Endothelial cell of umbilical vein (primary cell): ENCODE results near the gene ABLIM1. TPM values are rescaled to one million over a fixed set of nuclear protein-coding genes. Genes with fewer than 3 reads are reported as not detected.
A peak's percentile ranks its signal among the peaks of the same experiment; 100 is the strongest.

Source experiments
- BruUV-seq: library from RNA; stranded (reverse); fragments of 400-500 nt; replicated peaks from 2 replicates; lab custom pipeline; 2021; lab: Mats Ljungman, UMichigan
- CTCF ChIA-PET: fragments of 300-600, 350-600 bp; sonication (Branson Sonifier 250); formaldehyde crosslinking; loops from one replicate; lab custom pipeline; 2021; ENCODE audit warnings: antibody characterized with exemption, inconsistent platforms; lab: Charles Lee
- POLR2A ChIA-PET: fragments of 300-600, 350-600 bp; sonication (Branson Sonifier 250); formaldehyde crosslinking; loops from one replicate; lab custom pipeline; 2021; ENCODE audit warnings: antibody characterized with exemption, inconsistent platforms; lab: Charles Lee
- DNase-seq: peaks from one replicate; pipeline ENCODE4 v3.0.0-alpha.2; 2011; ENCODE audit warnings: low read depth, low spot score
- FAIRE-seq: peaks from 2 replicates; lab custom pipeline; 2011; peaks lifted over from hg19 to GRCh38; lab: Jason Lieb, UNC
- H2AFZ ChIP-seq: 2 replicates; pipeline ENCODE4 v1.6.0; 2012; ENCODE audit warnings: low read depth, low read length, control low read depth, inconsistent platforms
- H3K27ac ChIP-seq: 2 replicates; pipeline ENCODE4 v1.5.1; 2011; ENCODE audit warnings: low read depth, mild to moderate bottlenecking, control low read depth, low read length, moderate library complexity; ENCODE audit not compliant: insufficient read depth
- H3K27me3 ChIP-seq, 2 experiments: 2 replicates each; pipeline versions ENCODE4 v1.6.0 to v1.6.1; 2011; ENCODE audit warnings: low read length in 2 of 2, mixed read lengths in 1 of 2; ENCODE audit not compliant: control insufficient read depth in 2 of 2, insufficient read depth in 2 of 2
- H3K36me3 ChIP-seq, 2 experiments: 2 replicates in 1 of 2; 3 replicates in 1 of 2; pipeline ENCODE4 v1.5.1; 2011; ENCODE audit warnings: low read length in 2 of 2, mild to moderate bottlenecking in 1 of 2, moderate library complexity in 1 of 2; ENCODE audit not compliant: control insufficient read depth in 2 of 2, insufficient read depth in 2 of 2; ENCODE audit errors: extremely low read depth in 1 of 2
- H3K4me1 ChIP-seq: 3 replicates; pipeline ENCODE4 v1.5.1; 2011; ENCODE audit warnings: mild to moderate bottlenecking, low read length; ENCODE audit not compliant: control insufficient read depth, insufficient read depth; ENCODE audit errors: extremely low read depth
- H3K4me2 ChIP-seq: 2 replicates; pipeline ENCODE4 v1.6.1; 2011; ENCODE audit warnings: low read length, control low read depth, mixed read lengths; ENCODE audit not compliant: insufficient read depth
- H3K4me3 ChIP-seq, 3 experiments: fragments of 200-600 bp in 1 of 3; sonication (generic), shearing (Covaris generic) in 1 of 3; replicated peaks in 1 of 3; 2 replicates each; pipeline ENCODE4 v1.5.1; 2011 to 2016; ENCODE audit warnings: control low read depth in 3 of 3, low read length in 3 of 3, mild to moderate bottlenecking in 2 of 3, inconsistent platforms in 1 of 3, low read depth in 1 of 3, moderate library complexity in 1 of 3; ENCODE audit not compliant: insufficient read depth in 1 of 3
- H3K79me2 ChIP-seq: 2 replicates; pipeline ENCODE4 v1.6.0; 2012; ENCODE audit warnings: low read length, inconsistent platforms; ENCODE audit not compliant: control insufficient read depth, insufficient read depth
- H3K9ac ChIP-seq: replicated peaks from 2 replicates; pipeline ENCODE3; 2011; ENCODE audit warnings: low read length, control low read depth; ENCODE audit not compliant: insufficient read depth; ENCODE audit errors: extremely low read depth
- H3K9me1 ChIP-seq: replicated peaks from 3 replicates; pipeline ENCODE4 v1.6.0; 2011; ENCODE audit warnings: mild to moderate bottlenecking, low read length; ENCODE audit not compliant: control insufficient read depth, insufficient read depth; ENCODE audit errors: extremely low read depth
- H3K9me3 ChIP-seq: replicated peaks from 2 replicates; pipeline ENCODE4 v1.5.1; 2012; ENCODE audit warnings: low read length, inconsistent platforms; ENCODE audit not compliant: control insufficient read depth, insufficient read depth
- H4K20me1 ChIP-seq: replicated peaks from 2 replicates; pipeline ENCODE3; 2011; ENCODE audit warnings: mild to moderate bottlenecking, low read length; ENCODE audit not compliant: control insufficient read depth, insufficient read depth; ENCODE audit errors: extremely low read depth
- EZH2 ChIP-seq: IDR thresholded peaks from 2 replicates; pipeline ENCODE4 v1.6.1; 2012; ENCODE audit warnings: borderline replicate concordance, low read depth, mild to moderate bottlenecking, moderate library complexity, low read length, inconsistent platforms; ENCODE audit not compliant: severe bottlenecking
- FOS ChIP-seq: IDR thresholded peaks from 2 replicates; pipeline ENCODE4 v1.6.1; 2011; ENCODE audit warnings: mild to moderate bottlenecking, low read length, moderate library complexity, borderline replicate concordance; ENCODE audit not compliant: insufficient read depth
- GATA2 ChIP-seq: IDR thresholded peaks from 2 replicates; pipeline ENCODE4 v1.7.0; 2011; ENCODE audit warnings: low read depth, mild to moderate bottlenecking, moderate library complexity, mixed read lengths, low read length; ENCODE audit not compliant: insufficient read length, insufficient read depth
- JUN ChIP-seq: IDR thresholded peaks from 2 replicates; pipeline ENCODE4 v1.6.1; 2011; ENCODE audit warnings: borderline replicate concordance, low read depth; ENCODE audit not compliant: insufficient read length, insufficient read depth
- MYC ChIP-seq: IDR thresholded peaks from one replicate; pipeline ENCODE4 v1.6.1; 2011; ENCODE audit warnings: mild to moderate bottlenecking, low read depth, low read length
- POLR2A ChIP-seq: IDR thresholded peaks from 2 replicates; pipeline ENCODE4 v1.6.1; 2012; ENCODE audit warnings: low read depth, mild to moderate bottlenecking, control low read depth, low read length
- POLR2AphosphoS5 ChIP-seq: IDR thresholded peaks from 2 replicates; pipeline ENCODE4 v1.6.1; 2012; ENCODE audit warnings: low read depth, mild to moderate bottlenecking, control low read depth, low read length, moderate library complexity; ENCODE audit not compliant: insufficient read depth
- dilution Hi-C: fragments of 300-500 bp; cut with MboI; formaldehyde crosslinking; loops from one replicate; pipeline ENCODE4 v1.15.0; 2019; ENCODE audit warnings: low sequenced_read_pairs; ENCODE audit not compliant: extremely low pct_ligation_motif_present
- intact Hi-C: fragments of 100-400 bp; cut with micrococcal nuclease; formaldehyde crosslinking; loops from one replicate; pipeline ENCODE4 v1.10.0; 2022
- polyA plus RNA-seq, 4 experiments: library from polyadenylated mRNA; depleted of rRNA in 3 of 4; stranded (reverse) in 3 of 4; unstranded in 1 of 4; fragments of >200 nt; gene quantifications; 2 replicates each; pipeline versions ENCODE4 v1.2.1 to v1.2.3, GENCODE V29; 2011 to 2012; ENCODE audit warnings: missing spikeins in 1 of 4
- total RNA-seq: library from RNA; stranded (reverse); gene quantifications from 2 replicates; pipeline ENCODE4 v1.2.3, GENCODE V29; 2021
- TF ChIP-seq, protein P1 (sequence below): IDR thresholded peaks from 2 replicates; pipeline ENCODE4 v1.6.1; 2011; ENCODE audit not compliant: insufficient read depth, insufficient read length
- TF ChIP-seq, protein P2 (sequence below), 2 donors: IDR thresholded peaks; 1 replicate in 1 of 2; 2 replicates in 1 of 2; pipeline ENCODE4 v1.5.1; 2011; ENCODE audit warnings: low read length in 2 of 2, mild to moderate bottlenecking in 2 of 2, moderate library complexity in 2 of 2, control low read depth in 1 of 2, inconsistent platforms in 1 of 2, low read depth in 1 of 2; ENCODE audit not compliant: insufficient read depth in 1 of 2; ENCODE audit errors: extremely low read depth in 1 of 2

ABLIM1 gene
- total and polyA plus RNA-seq, 2 donors (not counting 3 experiments of a cell fraction or from before 2014, with no cell fraction given): 128 to 235 TPM

DNA sequence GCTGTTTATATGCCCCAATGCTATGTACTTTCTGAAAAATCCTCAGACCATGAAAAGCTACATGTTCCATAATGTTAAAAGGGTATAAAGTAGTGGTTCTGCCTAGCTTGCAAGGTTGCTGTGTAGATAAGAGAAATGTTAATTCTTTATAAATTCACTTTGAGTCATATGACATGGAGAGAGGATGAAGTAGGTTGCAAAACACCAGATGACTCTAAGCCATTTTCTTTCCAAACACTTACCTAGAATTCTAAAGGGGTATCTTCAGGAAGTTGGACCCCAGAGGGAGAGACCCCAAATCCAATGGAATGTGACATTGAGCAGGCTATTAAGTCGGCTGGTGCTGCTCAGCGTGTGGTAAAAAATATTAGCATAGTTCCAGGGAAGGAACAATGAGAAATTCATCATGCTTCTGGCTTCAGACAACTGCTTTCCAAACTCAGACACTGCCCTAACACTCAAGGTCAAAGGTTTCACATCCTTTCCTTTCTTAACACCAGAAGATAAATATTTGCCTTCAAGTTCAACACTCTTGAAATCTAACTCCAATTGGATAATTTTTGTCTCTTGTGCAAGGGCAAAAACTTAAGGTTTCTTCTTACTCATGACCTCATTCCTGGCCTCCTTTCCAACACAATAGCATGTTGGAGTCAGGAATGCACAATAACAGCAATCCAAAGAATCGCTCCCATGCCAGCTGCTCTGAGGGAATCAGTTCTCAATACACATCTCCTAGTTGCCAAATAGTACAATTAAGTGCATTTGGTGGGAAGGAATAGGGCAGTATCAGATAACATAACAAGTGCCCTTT, 153.1 kb downstream of the ABLIM1 start:
- no peaks in the 10 kb centered on the region for H3K9me3 ChIP-seq
- H3K79me2 ChIP-seq: no peaks in the 10 kb centered on the region
- DNase-seq (peak; percentile 99), FAIRE-seq (peak; percentile 82)
- no peak overlapping the region for H2AFZ ChIP-seq
- CTCF ChIA-PET: interaction anchor here (1.2 to 2.4 kb wide), 6 partner anchors 10 to 34 kb away, joined by 4 to 12 read pairs (median 6); no protein-coding TSS in a partner anchor
- TF ChIP-seq, protein P1, sequence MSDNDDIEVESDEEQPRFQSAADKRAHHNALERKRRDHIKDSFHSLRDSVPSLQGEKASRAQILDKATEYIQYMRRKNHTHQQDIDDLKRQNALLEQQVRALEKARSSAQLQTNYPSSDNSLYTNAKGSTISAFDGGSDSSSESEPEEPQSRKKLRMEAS: peak; percentile 17
- TF ChIP-seq JUN (peak; percentile 82), POLR2AphosphoS5 (peak; percentile 33), GATA2 (no peak)
- peak overlapping the region; percentile 71 for H3K4me2 ChIP-seq
- H3K27me3 ChIP-seq: no peaks in the 10 kb centered on the region
- peak overlapping the region; percentile 76 for H3K27ac ChIP-seq
- H3K36me3 ChIP-seq: peaks cover 0 to 2% of the 10 kb centered on the region in 2 experiments
- H3K4me3 ChIP-seq: no peak overlapping the region
- H3K4me1 ChIP-seq: peaks cover 48% of the 10 kb centered on the region
- POLR2A ChIA-PET: no interaction called here
- intact Hi-C loops: loop anchor here (1.0 to 2.0 kb wide), 3 partner anchors 18 to 44 kb away; no protein-coding TSS in a partner anchor
- no peaks in the 10 kb centered on the region for H4K20me1 ChIP-seq
- H3K9ac ChIP-seq: peak overlapping the region; percentile 62
- TSS peak; percentile 41 for BruUV-seq
- dilution Hi-C loops: no loop called here
- H3K9me1 ChIP-seq: no peaks in the 10 kb centered on the region

DNA sequence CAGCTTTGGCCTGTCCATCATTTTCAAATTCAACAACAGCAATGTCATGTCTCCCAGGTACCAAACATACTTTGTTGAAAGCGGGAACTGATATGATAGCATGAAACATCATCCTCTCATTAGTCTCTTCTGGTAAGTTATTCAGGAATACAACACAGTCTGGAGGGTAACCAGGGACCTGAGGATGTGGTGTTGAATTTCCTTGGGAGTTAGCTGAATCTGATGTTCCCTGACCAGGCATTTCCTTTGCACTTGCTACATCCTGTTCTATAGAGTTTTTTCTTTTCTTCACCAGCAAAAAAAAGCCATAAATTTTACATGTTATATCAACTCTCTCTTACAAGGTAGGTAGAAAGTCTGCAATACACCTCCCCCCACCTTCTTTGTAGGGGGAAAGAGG, 156.0 kb downstream of the ABLIM1 start:
- intact Hi-C loops (no loop called here), dilution Hi-C loops (no loop called here)
- DNase-seq: peak; percentile 93
- Histone ChIP-seq H3K4me3 (no peak overlapping the region), H3K9ac (no peak overlapping the region), H3K9me3 (no peaks in the 10 kb centered on the region), H3K27me3 (no peaks in the 10 kb centered on the region), H2AFZ (no peak overlapping the region), H3K4me1 (peaks cover 44% of the 10 kb centered on the region), H3K36me3 (peaks cover 0 to 2% of the 10 kb centered on the region in 2 experiments), H3K27ac (peak overlapping the region; percentile 31), H4K20me1 (no peaks in the 10 kb centered on the region), H3K79me2 (no peaks in the 10 kb centered on the region), H3K9me1 (no peaks in the 10 kb centered on the region), H3K4me2 (peak overlapping the region; percentile 16)
- peak; percentile 79 for FAIRE-seq
- BruUV-seq: no TSS peak
- ChIA-PET POLR2A (no interaction called here), CTCF (interaction anchor here (0.8 to 1.3 kb wide), 3 partner anchors 10 to 43 kb away, joined by 3 read pairs; no protein-coding TSS in a partner anchor)
- TF ChIP-seq MYC (no peak), POLR2AphosphoS5 (no peak), FOS (no peak), EZH2 (no peak), JUN (no peak), POLR2A (no peak)
- TF ChIP-seq, protein P1: no peak
- TF ChIP-seq, protein P2, sequence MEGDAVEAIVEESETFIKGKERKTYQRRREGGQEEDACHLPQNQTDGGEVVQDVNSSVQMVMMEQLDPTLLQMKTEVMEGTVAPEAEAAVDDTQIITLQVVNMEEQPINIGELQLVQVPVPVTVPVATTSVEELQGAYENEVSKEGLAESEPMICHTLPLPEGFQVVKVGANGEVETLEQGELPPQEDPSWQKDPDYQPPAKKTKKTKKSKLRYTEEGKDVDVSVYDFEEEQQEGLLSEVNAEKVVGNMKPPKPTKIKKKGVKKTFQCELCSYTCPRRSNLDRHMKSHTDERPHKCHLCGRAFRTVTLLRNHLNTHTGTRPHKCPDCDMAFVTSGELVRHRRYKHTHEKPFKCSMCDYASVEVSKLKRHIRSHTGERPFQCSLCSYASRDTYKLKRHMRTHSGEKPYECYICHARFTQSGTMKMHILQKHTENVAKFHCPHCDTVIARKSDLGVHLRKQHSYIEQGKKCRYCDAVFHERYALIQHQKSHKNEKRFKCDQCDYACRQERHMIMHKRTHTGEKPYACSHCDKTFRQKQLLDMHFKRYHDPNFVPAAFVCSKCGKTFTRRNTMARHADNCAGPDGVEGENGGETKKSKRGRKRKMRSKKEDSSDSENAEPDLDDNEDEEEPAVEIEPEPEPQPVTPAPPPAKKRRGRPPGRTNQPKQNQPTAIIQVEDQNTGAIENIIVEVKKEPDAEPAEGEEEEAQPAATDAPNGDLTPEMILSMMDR (IDR thresholded peaks at IDR 0.05; ENCODE audit: extremely low read depth in 1 of 2, insufficient read depth in 1 of 2, low read depth in 1 of 2, low read length in 2 of 2): no peak
